Kidney epithelial cell (primary cell): ENCODE results near the gene IFNGR1. TPM values are rescaled to one million over a fixed set of nuclear protein-coding genes. Genes with fewer than 3 reads are reported as not detected.

Source experiments
- DNase-seq: peaks from one replicate; pipeline ENCODE4 v3.0.0-alpha.2; 2010; ENCODE audit warnings: low read depth
- H3K27me3 ChIP-seq: 2 replicates; pipeline ENCODE4 v1.6.0; 2011; ENCODE audit warnings: low read length; ENCODE audit not compliant: control insufficient read depth, insufficient read depth
- H3K36me3 ChIP-seq: 2 replicates; pipeline ENCODE4 v1.5.1; 2011; ENCODE audit warnings: low read length; ENCODE audit not compliant: control insufficient read depth, insufficient read depth
- H3K4me3 ChIP-seq: 2 replicates; pipeline ENCODE4 v1.5.1; 2011; ENCODE audit warnings: low read depth, mild to moderate bottlenecking, control low read depth, low read length
- CTCF ChIP-seq: IDR thresholded peaks from 2 replicates; pipeline ENCODE4 v1.5.1; 2011; ENCODE audit warnings: mild to moderate bottlenecking, moderate library complexity, low read length, control low read depth, inconsistent platforms; ENCODE audit not compliant: insufficient read depth, poor library complexity, severe bottlenecking
- total RNA-seq: library from RNA; depleted of rRNA; stranded (reverse); fragments of >200 nt; gene quantifications from 2 replicates; pipeline ENCODE4 v1.2.3, GENCODE V29; 2015

IFNGR1 gene
- total RNA-seq, 1 donor from 2014 or later, result 55.6 TPM

- Histone ChIP-seq H3K36me3 (no peaks in the 10 kb centered on the region), H3K27me3 (no peaks in the 10 kb centered on the region), H3K4me3 (no peak overlapping the region)
- no peak for DNase-seq
- no peak for TF ChIP-seq CTCF
Observed at GRCh38 chr6:137240168-137240567, 21.0 kb upstream of the IFNGR1 start.

- Histone ChIP-seq H3K27me3 (no peaks in the 10 kb centered on the region), H3K36me3 (no peaks in the 10 kb centered on the region), H3K4me3 (no peak overlapping the region)
- TF ChIP-seq CTCF, result no peak
- peak; percentile 92 for DNase-seq
Observed at GRCh38 chr6:137237413-137238170, 18.4 kb upstream of the IFNGR1 start.

- no peaks in the 10 kb centered on the region for H3K27me3 ChIP-seq
- TF ChIP-seq CTCF, result no peak
- no peak for DNase-seq
- no peak overlapping the region for H3K4me3 ChIP-seq
- H3K36me3 ChIP-seq, result no peaks in the 10 kb centered on the region
Observed at GRCh38 chr6:137236581-137237355, 17.6 kb upstream of the IFNGR1 start.

GRCh38 chr6:137235686-137236085 lies 16.5 kb upstream of the IFNGR1 start:
- H3K4me3 ChIP-seq, result no peak overlapping the region
- no peak for DNase-seq
- no peak for TF ChIP-seq CTCF
- H3K27me3 ChIP-seq, result no peaks in the 10 kb centered on the region
- H3K36me3 ChIP-seq, result no peaks in the 10 kb centered on the region

GRCh38 chr6:137233911-137234863 lies 15.0 kb upstream of the IFNGR1 start:
- H3K27me3 ChIP-seq, result no peaks in the 10 kb centered on the region
- no peak overlapping the region for H3K4me3 ChIP-seq
- peak; percentile 81 for DNase-seq
- no peak for TF ChIP-seq CTCF
- H3K36me3 ChIP-seq, result no peaks in the 10 kb centered on the region
